Erythroblast (primary cell): ENCODE data around the gene GFRA4.

ENCODE experiments used
- GATA1 ChIP-seq: IDR thresholded peaks from 2 replicates; pipeline ENCODE4 v1.6.1; 2011; ENCODE audit warnings: low read depth, mild to moderate bottlenecking, control low read depth, low read length, moderate library complexity
- POLR2A ChIP-seq: IDR thresholded peaks from 2 replicates; pipeline ENCODE4 v1.6.1; 2011; ENCODE audit warnings: mild to moderate bottlenecking, low read length

GRCh38 chr20:3681931-3682781 lies 19.0 kb upstream of the GFRA4 start, which contains the start of gene ADAM33:
- TF ChIP-seq POLR2A = no peak
- TF ChIP-seq GATA1 = no peak
